Measurements from ENCODE around the gene G6PD.
"Not testable (repeated sequence)": the region's sequence is repeated elsewhere in the genome, so short reads cannot be mapped to it uniquely, and the experiment has no call there.

The G6PD gene

DNA sequence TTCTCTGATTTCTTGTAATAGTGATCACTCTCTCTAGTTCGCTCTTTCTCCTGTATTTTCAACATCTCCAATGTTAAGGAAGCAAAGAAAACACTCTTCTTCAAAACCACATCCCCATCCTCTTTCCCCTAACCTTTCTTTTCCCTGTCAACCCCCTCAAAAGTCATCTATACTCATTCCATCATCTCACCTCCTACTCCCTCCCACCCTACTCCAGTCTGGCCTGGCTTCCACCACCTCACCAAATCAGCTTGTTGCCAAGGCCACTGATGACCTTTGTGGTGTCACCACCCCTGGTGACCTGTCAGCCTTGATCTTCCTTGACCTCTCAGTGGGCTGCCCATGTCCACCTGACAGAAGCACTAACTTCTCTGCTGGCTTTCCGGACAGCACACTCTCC lies 32.9 kb downstream of the G6PD start:
- DNase-seq: no peak

DNA sequence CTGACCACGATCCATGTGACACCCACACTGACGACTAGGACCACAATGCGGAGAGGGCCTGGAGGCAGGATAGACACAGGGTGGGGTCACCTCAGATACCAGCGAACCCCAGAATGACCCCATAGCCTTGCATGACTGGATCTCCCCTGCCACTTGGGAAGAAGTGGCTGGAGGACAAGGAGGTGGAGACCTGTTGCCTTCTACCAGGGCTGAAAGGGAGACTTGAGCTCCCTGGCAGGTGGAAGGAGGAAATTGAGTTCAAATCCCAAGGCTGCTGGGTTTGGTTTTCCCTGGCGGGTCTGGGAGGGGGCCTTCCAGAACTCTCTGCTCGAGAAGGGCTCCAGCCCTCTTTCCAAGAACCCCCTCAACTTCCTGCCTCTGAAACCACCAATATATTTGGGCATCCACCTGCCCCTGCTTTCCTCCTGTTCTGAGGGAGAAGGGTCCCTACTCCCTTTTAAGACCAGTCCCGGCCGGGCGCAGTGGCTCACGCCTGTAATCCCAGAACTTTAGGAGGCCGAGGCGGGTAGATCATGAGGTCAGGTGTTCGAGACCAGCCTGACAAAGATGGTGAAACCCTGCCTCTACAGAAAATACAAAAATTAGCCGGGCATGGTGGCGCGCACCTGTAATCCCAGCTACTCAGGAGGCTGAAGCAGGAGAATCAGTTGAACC lies 33.6 kb downstream of the G6PD start:
- DNase-seq: no peak

DNA sequence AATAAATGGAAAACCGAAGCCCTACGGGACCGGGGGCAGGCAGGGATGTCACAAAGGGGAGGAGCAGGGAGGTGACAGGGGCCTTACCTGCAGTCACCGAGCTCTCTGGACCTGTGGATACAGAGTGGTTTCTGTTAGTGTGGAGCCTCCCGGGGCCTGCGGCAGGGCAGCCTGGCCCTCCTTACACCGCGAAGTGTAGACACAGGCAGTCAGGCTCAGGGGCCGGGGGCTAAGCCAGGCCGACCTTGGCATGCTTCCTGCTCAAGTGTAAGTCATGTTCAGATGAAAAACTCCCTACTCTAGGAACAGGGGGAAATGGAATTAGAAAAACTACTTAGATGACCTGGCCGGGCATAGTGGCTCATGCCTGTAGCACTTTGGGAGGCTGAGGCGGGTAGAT lies 34.9 kb downstream of the G6PD start:
- DNase-seq: no peak

DNA sequence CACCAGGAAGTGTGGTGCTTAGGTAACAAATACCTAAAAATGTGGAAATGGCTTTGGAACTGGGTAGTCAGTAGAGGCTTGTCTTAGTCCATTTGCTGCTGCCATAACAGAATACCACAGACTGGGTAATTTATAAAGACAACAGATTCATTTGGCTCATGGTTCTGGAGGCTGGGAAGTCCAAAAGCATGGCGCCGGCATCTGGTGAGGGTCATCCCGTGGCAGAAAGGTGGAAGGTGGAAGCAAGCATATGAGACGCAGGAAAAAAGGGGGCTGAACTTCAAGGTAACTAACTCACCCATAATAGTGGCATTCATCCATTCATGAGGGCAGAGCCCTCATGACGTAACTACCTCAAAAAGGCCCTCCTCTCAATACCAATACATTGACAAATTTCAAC lies 37.2 kb downstream of the G6PD start:
- no peak for DNase-seq

DNA sequence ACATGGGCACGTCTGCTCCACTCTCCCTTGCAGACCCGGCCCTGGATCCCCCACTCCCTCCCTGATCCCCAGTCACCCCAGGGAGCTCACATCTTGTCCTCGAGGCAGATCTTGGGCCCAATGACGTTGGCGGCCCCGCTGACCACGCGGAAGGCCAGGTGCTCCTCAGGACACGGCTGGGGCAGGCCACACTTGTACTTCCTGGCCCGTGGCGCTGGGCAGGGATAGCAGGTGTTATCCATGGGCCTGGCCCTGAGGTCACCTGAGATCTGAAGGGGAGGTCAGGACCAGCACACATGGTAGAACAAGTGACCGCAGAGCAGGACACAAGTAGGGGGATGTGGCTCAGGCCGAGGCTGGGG lies 38.3 kb downstream of the G6PD start:
- no peak for DNase-seq

DNA sequence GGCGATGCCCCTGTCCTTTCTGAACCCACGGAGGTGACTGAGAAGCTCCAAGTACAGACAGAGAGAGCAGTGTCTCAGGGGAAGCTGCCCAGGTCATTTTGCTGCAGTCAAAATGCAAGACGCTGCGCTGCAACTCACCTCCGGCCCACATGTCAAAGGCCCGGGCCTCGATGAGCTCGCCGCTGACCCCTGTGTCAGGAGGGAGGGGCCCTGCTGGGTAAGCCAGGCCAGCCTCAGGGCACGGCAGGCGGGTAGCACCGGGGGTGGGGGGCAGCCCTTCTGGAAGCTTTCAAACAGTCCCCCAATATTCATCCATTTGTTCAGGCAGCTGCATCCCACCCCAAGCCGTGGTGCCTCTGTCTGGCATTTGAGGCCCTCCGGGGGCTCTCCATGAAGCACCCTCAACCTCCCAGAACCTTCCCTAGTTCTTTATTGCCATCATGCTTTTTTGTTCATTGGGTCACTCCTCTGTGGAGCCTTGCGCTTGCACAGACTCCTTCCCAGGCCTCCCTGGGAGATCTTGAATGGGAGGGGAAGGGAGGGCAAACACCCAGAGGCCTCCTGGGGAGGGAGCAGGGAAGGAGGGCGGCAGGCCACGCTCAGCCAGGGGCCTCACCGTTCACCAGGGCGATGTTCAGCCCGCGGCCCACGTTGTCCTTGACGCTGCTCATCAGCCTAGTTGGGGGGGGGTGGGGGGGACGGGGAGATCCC lies 38.8 kb downstream of the G6PD start:
- DNase-seq: no peak

DNA sequence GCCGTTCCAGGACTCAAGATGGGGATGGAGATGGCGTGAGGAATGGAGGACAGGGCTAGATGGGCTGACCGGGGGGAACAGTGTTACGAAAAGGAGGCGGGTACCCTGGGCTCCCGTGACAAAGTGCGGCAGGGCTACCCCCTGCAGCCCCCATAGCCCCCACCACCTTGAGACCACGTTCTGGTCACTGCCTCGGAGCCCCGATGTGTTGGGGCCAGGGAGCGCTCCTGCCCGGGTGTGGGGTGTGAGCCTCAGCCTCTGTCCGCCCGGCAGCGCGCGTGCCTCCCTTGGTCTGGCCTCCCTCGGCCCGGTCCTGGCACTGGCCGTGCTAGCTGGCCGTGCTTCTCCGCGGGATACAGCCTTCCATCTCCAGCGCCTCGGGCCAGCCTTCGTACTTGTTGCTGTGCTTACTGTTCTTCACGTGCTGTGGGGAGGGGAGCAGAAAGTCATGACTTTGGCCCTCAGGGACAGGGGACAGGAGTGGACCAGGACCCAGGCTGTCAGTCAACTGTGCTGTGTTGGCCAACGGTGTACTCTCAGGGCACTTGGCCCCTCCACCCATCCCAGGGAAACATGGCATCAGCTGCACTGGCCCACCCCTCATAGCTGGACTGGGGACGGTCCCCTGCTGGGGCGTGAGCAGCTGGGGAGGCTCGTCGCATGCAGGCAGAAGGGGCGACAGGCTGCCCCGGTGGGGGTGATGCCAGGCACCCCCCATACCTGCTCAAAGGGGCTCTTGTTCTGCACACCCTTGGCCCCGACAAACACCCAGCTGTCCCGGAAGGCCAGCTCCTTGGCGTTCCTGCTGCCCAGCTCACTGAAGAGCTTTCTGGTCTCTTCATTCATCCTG lies 39.9 kb downstream of the G6PD start:
- DNase-seq: no peak

DNA sequence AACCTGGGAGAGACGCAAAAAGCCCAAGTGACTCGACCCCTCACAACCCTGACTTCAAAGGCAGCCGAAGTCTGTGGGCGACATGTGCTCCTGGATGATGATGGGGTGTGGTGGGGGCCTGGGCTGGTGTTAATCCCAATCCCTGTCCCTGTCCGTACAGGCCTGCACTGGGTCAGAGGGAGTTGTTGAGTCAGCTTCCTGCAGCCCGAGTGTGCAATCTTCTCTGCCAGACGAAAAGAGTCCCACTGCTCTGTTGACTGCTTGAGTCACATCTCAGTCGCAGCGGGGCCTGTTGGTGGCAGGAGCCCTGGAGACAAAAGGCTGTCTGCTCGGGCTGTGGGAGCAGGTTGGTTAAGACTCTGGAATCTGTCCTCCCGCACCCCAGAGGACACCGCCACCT lies 40.9 kb downstream of the G6PD start:
- no peak for DNase-seq

DNA sequence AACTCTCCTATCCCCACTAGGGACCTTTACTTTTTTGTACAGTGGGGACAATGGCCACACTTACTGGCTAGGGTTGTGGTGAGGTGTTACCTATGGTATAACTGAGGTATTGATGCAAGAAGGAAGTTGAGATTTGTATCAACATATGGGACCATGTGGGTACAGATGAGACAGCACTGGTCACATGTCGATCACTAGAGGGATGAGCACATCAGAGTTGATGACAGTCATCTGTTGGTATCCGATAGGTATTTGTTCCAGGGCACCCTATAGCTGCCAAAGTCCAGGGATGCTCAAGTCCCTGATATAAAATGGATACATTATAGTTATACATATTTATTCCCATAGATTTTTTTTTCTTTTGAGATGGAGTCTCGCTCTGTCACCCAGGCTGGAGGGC lies 43.7 kb downstream of the G6PD start:
- DNase-seq: no peak

DNA sequence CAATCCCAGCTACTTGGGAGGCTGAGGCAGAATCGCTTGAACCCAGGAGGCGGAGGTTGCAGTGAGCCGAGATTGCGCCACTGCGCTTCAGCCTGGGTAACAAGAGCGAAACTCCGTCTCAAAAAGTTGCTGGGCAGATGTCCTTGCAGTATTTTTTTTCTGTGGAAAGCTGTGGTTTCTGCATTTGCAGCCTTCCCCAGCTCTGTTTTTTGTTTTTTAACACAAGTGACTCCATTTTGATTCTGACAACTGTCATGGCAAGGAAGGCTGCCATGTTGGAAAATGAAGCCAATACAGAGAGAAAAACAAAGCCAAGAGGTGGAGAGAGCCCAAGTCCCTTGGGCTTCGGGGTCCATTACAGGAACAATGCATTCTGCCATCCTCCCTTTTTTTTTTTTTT lies 44.5 kb downstream of the G6PD start:
- DNase-seq: no peak

DNA sequence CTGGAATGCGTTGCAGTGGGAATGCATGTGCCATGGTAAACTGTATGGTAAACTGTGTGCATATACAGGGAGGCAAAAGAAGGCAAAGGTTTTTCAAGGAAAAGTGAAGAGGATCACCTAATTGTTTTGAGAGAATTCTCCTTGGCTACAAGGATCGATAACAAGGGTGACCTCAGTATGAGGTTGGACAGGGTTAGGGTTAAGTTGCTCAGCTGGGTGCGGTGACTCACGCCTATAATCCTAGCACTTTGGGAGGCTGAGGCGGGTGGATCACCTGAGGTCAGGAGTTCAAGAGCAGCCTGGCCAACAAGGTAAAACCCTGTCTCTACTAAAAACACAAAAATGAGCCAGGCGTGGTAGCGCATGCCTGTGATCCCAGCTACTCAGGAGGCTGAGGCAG lies 45.2 kb downstream of the G6PD start:
- not testable (repeated sequence) for DNase-seq

DNA sequence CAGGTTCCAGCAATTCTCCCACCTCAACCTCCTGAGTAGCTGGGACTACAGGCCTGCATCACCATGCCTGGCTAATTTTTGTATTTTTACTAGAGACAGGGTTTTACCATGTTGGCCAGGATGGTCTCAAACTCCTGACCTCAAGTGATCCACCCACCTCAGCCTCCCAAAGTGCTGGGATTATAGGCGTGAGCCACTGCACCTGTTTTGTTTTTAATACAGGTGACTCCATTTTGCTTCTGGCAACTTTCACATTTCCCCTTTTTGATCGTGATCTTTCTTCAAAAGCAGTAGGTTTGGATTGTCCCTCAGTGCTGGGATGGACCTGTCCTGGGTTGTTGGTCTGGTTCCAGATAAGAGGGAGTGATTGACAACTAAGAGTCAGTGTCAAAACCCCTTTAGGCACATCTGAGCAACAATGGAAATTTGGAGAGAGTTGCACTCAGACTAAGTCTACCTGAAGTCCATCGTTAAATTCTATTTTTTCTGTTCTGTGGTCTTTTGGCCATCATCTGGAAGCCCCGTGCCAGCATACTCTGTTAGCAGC lies 50.0 kb downstream of the G6PD start:
- DNase-seq: not testable (repeated sequence)

DNA sequence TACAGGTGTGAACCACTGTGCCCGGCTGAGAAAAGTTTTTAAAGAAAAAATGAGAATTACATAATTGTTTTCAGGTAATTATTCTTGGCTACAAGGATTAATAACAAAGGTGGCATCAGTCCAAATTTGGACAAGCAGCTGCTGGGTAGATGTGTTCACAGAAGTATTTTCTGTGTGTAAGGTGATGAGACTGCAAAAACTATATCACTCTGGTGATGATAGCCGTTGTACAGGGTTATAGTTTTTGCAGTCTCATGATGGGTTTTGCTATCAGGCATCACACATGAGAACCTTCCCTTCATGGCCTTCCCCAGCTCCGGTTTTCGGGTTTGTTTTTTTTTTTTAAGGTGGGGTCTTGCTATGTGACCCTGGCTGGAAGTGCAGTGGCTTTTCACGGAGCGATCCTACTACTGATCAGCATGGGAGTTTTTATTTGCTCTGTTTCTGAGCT lies 51.1 kb downstream of the G6PD start:
- peak; percentile 89 for DNase-seq

DNA sequence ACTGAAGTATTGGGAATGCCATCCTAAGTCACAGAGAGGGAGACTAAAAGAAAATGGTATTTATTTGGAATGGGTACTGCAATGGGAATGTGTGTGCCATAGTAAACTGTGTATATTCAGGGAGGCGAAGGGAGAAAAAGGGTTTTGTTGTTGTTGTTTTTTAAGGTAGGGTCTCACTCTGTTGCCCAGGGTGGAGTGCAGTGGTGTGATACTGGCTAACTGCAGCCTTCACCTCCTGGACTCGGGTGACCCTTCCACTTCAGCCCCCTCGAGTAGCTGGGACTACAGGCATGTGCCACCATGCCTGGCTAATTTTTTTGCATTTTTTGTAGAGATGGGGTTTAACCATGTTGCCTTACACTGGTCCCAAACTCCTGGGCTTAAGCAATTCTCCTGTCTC lies 51.9 kb downstream of the G6PD start:
- no peak for DNase-seq

DNA sequence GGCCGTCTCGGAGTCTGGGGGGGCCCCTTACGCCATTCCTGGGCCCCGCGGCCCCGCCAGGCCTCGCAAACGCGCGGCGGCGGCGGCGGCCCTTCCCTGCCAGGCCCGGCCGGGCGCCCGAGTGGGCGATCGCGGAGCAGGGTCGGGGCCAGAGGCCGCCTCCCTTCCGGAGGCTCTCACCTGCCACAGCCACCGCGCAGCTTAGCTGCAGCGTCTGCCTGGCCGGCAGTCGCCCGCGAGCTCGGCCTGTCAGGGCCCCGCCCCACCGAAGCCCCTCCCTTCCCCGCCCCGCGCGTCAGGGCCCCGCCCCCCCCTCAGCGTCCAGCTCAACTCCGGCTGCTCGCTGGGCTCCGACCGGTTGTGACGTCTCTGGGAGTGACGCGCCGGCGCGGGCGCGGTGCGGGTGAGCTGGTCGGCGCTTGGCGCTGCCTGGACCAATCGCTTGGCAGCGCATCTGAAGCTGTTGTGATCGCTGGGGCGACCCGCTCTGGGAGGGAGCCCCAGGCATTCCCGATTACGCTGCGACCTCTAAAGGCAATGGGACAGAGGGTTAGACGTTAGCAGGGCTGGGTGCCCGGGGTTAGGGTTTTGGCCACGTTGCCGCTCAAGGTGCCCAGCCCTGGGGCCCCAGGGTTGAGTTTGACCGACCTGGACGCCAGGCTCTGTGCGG lies 56.1 kb downstream of the G6PD start, which contains the start of gene SLC10A3:
SLC10A3 (minus strand) TSS at position 216 of the 670 bp plus-strand sequence. CDS start 1,689 bp downstream, outside the sequence.
- DNase-seq: peak; percentile 96

DNA sequence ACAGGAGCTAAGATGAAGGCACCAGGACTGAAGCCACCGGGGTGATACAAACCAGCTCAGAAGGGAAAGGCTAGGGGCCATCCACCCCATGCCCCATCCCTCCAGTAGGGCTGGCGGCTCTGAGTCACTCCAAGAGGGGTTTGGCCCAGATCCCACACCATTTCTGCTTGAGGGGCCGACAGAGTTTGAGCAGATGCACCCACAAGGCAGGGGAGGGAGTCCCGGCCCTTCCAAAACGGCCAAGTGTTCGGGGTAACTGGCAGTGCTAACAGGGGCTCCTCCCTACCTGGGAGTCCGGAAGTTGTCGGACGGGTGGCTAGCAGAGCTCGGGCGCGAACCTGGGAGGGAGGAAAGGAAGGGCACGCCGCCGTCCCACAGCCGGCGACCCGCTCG lies 56.6 kb downstream of the G6PD start:
- DNase-seq: peak; percentile 57

DNA sequence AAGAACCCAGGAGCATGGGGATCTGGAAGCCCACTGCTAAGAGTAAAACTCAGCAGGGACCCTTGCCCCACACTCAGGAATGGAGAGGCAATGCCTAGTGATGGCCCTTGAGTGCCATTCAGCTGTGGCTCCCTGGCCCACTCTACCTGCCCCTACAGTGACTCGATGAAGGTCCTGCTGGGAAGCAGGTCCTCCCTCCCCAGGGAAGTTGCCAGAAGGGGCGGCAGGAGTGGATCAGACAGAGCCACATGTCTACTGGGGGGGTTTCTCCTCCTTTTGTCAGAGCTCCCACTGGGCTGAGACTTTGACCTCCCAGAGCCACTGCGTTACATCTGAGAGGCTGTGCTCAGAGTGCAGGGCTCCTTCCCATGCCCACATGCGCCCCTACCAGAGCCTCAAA lies 57.5 kb downstream of the G6PD start:
- DNase-seq: no peak

DNA sequence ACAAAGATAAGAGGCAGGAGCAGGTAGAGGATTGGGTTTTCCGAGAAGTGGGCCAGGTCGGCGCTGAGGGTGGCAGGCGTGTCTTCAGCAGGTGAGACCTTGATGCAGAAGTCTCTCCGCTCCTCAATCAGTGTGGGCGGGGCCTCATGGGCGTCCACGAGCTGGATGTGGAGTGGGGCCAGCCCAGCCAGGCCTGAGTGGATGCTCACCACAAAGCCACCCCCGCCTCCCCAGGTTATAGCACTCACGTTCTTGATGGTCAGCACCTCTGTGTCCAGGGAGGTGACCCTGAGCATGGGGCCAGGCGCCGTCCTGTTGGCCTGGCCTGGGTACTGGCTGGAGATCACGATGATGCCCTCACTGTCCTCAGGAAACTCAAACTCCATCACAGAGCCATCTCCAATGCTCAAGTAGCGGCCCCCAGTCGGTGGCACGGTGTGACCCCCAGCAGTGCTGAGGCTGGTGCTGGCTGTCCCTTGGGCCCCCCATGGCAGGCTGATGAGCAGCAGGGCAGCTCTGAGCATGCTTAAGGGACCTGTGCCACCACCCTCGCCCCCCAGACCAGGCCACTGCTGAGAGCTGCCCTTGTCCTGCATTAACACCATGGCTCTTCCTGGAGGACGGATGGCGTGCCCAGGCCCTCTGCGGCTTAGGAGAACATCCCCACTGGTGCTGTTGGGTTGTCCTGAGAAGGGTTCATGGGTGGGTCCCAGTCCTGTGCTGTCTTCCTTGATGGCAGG lies 58.1 kb downstream of the G6PD start:
- DNase-seq: no peak

DNA sequence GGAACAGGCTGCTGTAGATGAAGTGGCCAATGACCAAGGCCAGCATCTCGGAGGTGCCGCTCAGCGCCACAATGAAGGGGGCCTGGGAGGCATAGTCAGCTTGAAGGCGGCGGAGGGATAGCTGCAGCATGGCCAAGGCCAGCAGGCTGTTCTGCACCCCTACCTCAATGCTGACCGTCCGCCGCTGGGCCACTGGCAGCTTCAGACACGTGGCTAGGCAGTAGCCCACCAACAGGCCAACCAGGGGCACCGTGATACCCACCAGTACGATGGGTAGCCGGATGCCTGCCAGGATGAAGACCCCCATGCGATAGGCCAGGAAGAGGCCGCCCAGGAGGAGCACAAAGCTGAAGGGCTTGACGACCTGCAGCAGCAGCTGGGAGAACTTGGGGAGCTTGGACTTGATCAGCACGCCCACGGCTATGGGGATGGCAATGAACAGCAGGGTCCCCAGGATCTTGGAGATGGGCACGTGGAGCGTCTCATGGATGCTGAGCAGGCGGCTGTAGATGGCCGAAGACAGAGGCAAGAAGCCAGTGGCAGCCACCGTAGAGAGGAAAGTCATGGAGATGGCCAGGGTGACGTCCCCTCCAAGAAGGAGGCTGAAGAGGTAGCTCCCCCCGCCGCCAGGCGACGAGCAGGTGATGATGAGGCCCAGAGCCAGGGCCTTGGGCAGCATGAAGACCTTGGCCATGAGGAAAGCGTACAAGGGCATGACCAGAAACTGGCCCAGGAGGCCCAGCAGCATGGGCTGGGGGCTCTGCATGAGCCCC lies 58.9 kb downstream of the G6PD start:
- DNase-seq: no peak

DNA sequence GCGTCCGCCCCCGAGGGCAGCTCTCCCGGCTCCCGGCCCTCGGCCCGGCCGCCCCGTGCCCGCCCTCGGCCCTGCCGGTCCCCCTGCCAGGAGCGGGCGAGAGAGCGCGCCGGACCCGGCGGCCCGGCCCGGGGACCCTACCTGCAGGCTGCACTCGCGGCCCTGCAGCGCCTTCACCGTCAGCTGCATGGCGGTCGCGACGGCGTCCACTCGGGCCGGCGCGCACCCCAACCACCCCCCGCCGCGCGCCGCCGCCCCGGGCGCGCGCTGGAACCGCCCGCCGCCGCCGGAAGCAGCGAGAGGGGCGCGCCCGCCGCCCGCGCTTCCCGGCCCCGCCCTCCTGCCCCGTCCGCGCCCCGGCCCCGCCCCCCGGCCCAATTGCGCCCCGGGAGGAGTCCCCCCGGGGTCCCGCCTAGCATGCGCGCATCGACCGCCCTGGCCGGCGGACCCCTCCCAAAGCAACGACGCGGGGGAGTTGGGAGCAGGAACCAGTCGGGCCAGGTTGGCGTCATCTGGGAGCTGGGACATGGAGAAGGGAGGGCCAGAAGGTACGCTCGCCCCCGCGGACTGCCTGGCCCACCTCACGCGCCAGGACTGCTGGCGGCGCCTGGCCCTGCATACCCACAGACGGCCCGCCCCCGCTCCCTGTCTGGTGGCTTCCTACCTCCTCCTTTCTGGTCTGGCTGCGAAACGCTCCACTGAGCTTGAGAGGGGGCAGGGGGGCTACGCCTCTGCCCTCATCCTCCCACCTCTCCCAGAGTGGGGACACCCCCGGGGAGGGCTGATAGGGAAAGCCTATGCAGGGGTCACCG lies 60.0 kb downstream of the G6PD start, which contains the start of gene UBL4A:
UBL4A (minus strand) TSS at position 220 of the 812 bp plus-strand sequence; CDS start at position 189, 31 bp downstream.
- peak; percentile 78 for DNase-seq
